CD4-positive, alpha-beta T cell treated with Interleukin-17A for 4 hours (primary cell): Measurements from ENCODE around the gene RASIP1.
A peak's percentile ranks its signal among the peaks of the same experiment; 100 is the strongest.

Experiments used
- DNase-seq: peaks from one replicate; pipeline ENCODE4 v3.0.0-alpha.2; 2020; ENCODE audit warnings: mixed read lengths

The RASIP1 gene

GRCh38 chr19:48755787-48756186 lies 15.4 kb upstream of the RASIP1 start:
- DNase-seq, result no peak

- DNase-seq, result no peak
These were observed 14.8 kb upstream of the RASIP1 start, which contains the start of gene FGF21 for GRCh38 chr19:48755084-48755641. Gene FGF21, plus strand, starts transcription at chr19:48755524. Its CDS starts 713 bp downstream, at chr19:48756237.

DNA sequence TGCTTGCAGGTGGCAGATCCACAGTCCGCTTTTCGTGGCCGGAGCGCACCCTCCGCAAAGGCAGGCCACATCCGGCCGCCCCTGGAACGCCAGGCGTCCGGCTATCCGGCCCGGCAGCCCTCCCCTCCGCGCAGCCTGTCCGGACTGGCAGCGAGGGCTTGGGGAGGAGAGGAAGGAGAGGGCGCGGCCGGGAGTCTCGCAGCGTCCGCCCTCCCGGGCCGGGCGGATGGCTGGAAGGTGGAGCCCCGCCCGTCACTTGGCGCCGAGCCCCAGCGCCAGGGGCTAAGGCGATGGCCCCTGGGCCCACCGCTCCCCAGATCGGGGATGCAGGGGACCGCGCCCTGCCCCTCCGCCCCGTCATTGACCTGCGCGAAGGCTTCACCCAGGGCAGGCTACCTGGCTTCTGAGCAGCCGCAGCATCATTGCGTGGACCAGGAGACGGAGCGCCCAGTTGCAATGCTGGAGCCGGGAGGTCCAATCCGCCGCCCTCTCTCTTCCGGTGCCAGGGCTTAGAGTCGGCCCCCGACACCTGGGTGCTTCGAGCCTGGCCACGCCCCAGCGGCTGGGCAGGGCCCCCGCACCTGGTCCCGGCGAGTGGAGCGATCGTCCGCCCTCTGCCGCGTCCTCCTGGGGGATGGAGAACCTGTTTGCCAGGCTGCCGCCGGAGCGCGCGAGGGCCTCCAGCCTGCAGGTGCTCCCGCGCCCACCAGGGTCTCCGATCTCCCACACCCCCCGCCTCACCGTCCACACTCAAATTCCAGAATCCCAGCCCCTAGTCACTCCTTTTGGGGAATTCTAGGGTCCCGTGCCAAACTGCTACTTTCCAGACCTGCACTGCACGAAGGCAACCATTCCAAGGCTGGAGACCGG lies 12.3 kb upstream of the RASIP1 start, which contains the start of gene FUT1:
Gene FUT1, minus strand, starts transcription at position 146 of the 870 bp plus-strand sequence. CDS start 1,360 bp downstream, outside the sequence.
- peak; percentile 48 for DNase-seq

GRCh38 chr19:48751845-48752495 lies 11.6 kb upstream of the RASIP1 start:
- DNase-seq, result peak; percentile 30

GRCh38 chr19:48750771-48751504 lies 10.5 kb upstream of the RASIP1 start:
- no peak for DNase-seq

- no peak for DNase-seq
These were observed 9.9 kb upstream of the RASIP1 start for GRCh38 chr19:48750351-48750750.

GRCh38 chr19:48749571-48750198 lies 9.3 kb upstream of the RASIP1 start:
- DNase-seq, result no peak

DNA sequence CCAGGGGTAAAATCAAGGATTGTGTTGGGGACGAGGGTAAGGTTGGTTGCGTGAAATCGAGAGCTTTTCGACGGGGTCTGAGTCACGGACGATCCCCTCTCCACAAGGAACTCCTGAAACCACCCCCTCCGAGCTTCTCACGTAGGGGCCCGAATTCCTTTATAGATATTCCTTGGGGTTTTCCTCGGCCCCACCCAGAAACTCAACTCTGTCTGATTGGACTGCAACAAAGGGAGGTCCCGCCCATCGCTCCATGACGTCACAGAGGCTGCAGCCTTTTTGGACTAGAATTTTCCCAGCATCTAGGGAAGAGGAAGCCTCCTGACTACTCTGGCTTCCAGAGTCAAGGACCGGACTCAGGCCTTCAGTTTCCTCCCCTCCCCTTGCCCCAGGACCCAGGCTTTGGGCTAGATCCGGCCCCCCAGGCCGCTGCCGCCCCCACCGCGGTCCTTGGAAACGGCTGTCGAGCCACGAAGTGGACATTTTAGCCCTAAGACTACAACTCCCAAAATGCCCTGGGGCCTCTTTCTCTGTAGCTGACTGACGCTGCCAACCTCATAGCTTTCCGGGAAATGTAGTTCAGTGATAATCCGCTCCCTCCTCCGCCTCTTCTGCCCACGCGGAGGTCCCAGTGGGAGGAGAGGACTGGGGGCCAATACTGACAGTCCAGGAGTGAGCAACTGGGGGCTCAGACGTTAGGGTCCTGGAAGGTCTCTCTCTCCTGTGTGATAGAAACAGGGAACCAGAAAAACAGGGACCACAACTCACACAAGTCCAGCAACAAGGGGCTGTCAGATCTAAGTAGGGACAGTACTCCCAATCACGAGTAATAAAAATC lies 6.5 kb upstream of the RASIP1 start, which contains the start of gene IZUMO1:
Gene IZUMO1, minus strand, starts transcription at position 172 of the 838 bp plus-strand sequence. CDS start 1,050 bp downstream, outside the sequence.
- DNase-seq, result peak; percentile 55

- DNase-seq, result no peak
These were observed 5.7 kb upstream of the RASIP1 start for GRCh38 chr19:48746110-48746509.

- peak; percentile 63 for DNase-seq
These were observed 5.0 kb upstream of the RASIP1 start for GRCh38 chr19:48745208-48745995.

DNA sequence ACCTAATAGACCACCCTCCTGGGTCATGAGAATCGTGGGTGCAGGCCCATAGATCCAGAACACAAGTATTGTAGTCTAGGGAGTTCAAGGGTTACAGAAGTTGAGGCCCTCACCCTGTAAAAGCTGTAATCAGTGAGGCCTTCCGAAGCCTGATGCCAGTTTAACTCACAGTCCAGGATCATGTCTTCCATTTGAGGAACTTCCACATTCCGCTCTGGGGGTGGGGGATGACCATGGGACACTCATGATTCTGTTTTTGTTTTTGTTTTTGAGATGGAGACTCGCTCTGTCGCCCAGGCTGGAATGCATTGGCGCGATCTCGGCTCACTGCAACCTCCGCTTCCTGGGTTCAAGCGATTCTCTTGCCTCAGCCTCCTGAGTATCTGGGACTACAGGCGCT lies 1.7 kb upstream of the RASIP1 start:
- DNase-seq, result no peak

- DNase-seq, result peak; percentile 25
These were observed 954 bp upstream of the RASIP1 start for GRCh38 chr19:48741129-48741999.

DNA sequence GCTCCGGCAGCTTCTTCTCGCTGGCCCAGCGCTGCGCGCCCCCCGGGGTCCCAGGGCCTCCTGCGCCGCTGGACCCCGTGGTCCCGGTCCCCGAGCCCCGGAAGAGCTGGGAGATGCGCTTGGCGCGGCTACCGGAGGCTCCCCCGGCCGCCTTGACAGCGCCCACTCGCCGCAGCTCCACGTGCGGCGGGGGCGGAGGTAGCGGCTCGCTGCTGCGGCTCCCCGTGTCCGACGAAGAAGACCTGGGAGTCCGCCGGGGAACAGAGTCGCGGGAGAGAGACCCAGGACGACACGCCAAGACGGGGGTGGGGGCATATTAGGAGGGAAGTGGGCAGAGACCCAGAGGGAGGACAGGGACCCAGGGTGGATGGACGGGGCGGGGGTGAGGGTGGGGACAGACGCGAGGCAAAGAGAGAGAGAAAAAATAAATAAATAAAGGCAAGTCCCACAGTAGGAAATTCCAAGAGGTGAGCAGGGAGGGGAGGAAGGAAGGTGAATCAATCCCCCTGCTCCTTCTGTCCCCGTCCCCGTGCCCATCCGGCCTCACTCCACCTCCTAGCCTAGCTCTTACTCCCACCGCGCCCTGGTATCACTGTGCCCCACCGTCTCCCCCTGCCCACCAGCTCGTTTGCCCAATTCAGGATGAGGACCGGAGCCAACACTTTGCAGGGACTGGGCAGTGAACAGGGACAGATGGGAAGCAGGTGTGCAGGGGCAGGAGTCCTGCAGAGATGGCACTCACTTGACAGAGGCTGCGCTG lies 826 bp downstream of the RASIP1 start:
- DNase-seq, result no peak

DNA sequence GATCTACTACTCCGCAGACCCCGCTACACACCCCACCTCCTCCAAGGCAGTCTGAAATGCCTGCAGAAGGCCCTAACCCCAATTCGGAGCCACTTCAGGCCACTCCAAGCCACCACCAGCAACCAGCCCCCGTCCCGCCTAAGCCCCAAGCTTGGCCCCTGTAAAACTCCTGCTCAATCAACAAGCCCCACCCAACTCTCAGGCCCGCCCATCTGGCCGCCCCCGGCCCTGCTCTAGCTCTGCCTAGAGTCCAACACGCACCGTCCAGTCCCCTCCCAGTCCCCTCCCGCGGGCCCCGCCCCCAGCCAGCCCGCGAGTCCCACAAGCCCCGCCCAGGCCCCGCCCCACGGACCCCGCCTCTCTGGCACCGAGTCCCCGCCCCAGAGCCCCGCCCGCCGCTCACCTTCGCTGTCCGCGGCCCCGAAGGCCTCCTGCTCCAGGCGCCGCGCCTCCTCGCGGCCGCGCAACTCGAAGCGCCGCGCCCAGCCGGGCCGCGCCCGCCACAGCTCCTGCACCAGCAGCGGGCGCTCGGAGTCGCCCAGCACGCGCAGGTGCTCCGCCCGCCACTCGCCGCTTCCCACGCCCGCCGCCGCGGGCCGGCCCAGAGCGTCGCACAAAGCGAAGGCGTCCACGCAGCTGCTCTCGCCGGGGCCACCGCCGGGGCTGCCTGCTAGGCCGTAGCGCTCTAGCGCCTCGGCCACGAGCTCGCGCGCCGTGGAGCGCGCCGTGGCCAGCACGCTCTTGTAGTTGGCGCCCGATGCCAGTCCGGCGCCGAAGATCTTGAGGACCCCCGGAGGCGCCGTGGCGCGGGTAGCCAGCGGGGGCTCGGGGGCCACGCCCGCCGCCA lies 1.6 kb downstream of the RASIP1 start:
- DNase-seq, result peak; percentile 98

GRCh38 chr19:48737360-48737998 lies 2.9 kb downstream of the RASIP1 start:
- DNase-seq, result no peak

DNA sequence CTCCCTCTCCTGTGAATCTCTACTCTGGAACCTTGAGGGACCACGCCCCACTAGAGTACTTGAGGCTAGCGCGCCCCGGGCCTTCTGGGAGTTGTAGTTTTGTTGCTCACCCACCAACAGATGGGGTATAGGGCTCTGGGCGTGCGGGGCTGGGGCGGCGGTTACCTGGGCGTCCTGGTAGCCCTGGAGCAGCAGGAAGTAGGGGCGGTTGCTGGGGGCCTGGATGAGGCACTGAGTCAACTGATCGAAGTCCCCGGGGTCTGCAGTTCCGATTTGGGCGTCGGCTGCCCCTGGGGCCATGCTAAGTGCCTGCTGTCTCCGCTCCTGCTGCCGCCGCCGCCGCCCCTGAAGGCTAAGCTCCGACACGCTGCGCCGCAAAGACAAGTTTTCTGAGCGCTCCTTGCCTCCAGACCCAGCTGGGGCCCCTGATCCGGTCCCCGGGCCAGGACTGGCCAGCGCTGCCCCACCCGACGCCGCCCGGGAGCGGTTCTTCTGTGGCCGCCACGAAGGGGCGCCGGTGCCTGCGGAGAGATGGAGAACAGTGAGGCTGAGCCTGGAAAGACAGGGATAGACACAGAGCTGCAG lies 5.3 kb downstream of the RASIP1 start:
- DNase-seq, result no peak

DNA sequence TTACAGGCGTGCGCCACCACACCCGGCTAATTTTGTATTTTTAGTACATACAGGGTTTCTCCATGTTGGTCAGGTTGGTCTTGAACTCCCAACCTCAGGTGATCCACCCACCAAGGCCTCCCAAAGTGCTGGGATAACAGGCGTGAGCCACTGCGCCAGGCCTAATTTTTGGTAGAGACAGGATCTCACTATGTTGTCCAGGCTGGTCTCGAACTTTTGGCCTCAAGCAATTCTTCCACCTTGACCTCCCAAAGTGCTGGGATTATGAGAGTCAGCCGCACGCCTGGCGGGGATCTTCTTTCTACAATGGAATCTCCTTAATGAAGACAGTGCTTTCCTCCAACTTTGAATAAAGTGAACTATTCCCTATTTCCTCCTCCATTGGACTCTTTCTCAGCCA lies 5.8 kb downstream of the RASIP1 start:
- no peak for DNase-seq
